ENCODE data around the gene TPM3.

- TF ChIP-seq CTCF (IDR thresholded peaks at IDR 0.05) (no peak), EP300 (IDR thresholded peaks at IDR 0.05) (no peak), POLR2A (IDR thresholded peaks at IDR 0.05) (no peak)
Observed at GRCh38 chr1:154221278-154222001, 29.5 kb upstream of the TPM3 start.
